Measurements from ENCODE around the gene CDK16.

DNA sequence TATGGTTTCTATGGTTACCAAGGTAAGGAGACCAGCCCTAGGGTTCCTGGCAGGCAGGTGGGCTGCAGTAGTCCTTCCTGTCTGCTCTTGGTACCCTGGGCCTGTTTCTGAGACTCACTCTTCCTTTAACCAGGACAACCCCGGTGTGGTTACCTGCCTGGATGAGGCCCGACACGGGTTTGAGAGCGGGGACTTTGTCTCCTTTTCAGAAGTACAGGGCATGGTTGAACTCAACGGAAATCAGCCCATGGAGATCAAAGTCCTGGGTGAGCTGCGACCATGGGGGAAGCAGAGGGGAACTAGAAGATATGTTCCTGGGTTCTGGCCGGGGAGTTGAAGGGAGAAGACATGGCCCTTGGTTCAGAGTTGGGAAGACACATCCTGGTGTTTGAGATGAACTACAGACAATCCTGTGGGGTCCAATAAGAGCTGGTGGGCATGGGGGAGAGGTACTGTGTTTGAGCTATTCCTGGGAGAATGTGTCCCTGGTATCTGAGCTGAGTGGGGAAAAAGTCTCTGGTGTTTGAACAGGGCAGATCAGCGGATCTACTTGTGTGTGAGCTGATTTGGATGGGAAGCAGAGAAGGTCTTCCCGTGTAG lies 17.0 kb upstream of the CDK16 start:
- TF ChIP-seq, protein P1, sequence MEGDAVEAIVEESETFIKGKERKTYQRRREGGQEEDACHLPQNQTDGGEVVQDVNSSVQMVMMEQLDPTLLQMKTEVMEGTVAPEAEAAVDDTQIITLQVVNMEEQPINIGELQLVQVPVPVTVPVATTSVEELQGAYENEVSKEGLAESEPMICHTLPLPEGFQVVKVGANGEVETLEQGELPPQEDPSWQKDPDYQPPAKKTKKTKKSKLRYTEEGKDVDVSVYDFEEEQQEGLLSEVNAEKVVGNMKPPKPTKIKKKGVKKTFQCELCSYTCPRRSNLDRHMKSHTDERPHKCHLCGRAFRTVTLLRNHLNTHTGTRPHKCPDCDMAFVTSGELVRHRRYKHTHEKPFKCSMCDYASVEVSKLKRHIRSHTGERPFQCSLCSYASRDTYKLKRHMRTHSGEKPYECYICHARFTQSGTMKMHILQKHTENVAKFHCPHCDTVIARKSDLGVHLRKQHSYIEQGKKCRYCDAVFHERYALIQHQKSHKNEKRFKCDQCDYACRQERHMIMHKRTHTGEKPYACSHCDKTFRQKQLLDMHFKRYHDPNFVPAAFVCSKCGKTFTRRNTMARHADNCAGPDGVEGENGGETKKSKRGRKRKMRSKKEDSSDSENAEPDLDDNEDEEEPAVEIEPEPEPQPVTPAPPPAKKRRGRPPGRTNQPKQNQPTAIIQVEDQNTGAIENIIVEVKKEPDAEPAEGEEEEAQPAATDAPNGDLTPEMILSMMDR (IDR thresholded peaks at IDR 0.05; ENCODE audit: poor library complexity, severe bottlenecking) = no peak
- TF ChIP-seq MXI1 (conservative IDR thresholded peaks at IDR 0.05; ENCODE audit: poor library complexity, severe bottlenecking) (no peak), RAD21 (conservative IDR thresholded peaks at IDR 0.05) (no peak), EZH2 (IDR thresholded peaks at IDR 0.05; ENCODE audit: borderline replicate concordance, insufficient read depth, low read length, poor library complexity, severe bottlenecking) (no peak), TAF1 (IDR thresholded peaks at IDR 0.05; ENCODE audit: low read depth) (no peak)

Measured in neural cell (in vitro differentiated cells).